Left renal pelvis (tissue), 4 donors: ENCODE measurements around the gene SRRM2. TPM values are rescaled to one million over a fixed set of nuclear protein-coding genes. Genes with fewer than 3 reads are reported as not detected.
A peak's percentile ranks its signal among the peaks of the same experiment; 100 is the strongest.

Experiments
- DNase-seq, 4 donors: peaks; one replicate each; pipeline ENCODE4 v3.0.0-alpha.2; 2013; ENCODE audit warnings: low read depth in 4 of 4, low spot score in 3 of 4
- polyA plus RNA-seq, 4 donors: library from polyadenylated mRNA; unstranded; fragments of 120-200 nt; gene quantifications; one replicate each; pipeline ENCODE4 v1.2.1, GENCODE V29; 2013; ENCODE audit not compliant: insufficient read length in 4 of 4

SRRM2 gene
- polyA plus RNA-seq, 4 donors, result 437 to 838 (median 600) TPM

DNA sequence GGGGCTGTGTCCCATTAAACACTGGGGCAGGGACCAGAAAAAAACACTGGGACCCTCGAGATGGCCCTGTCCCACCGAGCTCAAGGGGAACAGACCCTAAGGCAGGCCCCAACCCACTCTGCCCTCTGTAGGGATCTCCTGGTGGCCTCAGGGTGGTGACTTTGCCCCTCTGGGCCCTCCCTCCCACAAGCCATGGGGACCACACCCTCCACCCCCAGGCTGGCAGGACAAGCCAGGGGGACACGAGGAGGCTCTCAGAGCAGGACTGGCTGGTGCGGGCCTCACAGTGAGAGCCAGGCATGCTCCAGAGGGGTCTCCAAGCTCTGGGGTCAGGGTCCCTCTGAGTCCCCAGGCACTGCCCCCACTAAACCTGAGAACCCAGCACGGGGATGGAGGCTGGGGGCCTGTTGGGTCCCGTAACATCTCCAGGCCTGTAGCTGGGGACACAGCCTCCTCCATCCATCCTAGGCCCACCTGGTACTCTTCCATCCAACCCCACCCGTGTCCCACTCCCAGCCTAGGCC lies 14.5 kb upstream of the SRRM2 start:
- DNase-seq, result no peak

- no peak for DNase-seq
These were observed 13.8 kb upstream of the SRRM2 start for GRCh38 chr16:2738615-2739014.

- DNase-seq, result no peak
These were observed 12.6 kb upstream of the SRRM2 start for GRCh38 chr16:2739625-2740430.

DNA sequence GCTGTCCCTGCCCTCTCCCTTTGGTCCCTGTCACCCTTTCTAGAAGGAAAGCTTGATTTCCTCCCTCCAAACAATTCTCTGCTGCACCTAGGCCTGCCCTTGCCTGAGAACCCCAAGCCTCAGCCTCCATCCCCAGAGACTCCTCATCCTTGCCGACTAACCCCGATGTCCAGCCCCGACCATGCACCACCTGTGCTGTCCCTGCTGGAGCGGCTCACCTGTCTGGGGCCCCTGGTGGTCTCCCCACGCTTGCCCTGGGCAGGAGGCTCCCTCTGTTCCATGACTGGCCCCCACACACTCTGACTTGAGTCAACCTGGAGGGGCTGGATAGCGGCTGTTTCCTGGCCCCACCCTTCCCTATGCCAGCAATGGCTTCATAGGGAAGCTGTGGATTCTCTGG lies 12.0 kb upstream of the SRRM2 start:
- no peak for DNase-seq

DNA sequence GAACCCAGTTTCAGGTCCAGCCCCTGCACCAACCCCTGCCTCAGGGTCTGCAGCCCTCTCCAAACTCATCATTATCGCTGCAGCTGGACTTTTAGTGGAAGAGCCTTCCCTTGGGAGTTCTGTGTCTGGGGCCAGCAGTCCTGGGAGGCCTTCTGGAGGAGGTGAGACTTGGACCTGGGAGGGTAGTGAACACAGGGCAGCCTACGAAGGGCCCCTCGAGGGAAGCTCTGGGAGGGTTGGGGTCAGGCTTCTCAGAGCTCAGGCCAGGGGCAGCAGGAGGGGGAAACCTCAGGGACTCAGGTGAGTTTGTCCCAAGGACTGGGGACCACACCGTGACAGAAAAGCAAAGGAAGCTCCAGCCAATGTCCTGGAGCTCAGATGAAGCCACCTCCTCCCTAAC lies 11.3 kb upstream of the SRRM2 start:
- DNase-seq, result no peak

DNA sequence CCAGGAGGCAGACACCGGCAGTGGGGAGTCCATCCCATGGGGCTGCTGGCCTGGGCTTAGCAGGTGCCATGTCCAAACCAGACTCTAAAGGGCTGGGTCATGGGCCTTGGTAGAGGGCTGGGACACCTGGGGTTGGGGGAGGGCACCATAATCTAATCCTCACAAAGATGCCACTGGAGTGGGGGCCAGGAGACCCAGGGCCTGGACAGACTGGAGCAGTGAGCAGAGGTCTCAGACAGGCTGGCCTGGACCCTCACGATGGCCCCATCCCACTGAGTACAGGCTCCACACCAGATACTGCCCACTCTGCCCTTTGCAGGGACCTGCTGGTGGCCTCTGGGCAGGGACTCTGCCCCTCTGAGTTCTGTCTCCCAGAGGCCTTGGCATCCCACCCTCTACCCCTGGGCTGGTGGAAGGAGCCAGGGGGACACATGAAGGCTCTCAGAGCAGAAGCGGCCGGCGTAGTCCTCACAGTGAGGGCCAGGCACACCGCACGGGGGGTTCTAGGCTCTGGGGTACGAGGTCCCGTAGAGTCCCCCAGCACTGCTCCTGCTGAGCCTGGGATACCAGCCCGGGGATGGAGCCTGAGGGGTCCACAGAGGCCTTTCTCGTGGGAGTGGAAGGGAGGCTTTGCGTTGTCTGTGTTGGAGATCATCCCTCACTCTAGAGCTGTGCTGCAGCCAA lies 10.0 kb upstream of the SRRM2 start:
- DNase-seq, result no peak

GRCh38 chr16:2743007-2743810 lies 9.2 kb upstream of the SRRM2 start:
- DNase-seq, result no peak

GRCh38 chr16:2744711-2745110 lies 7.7 kb upstream of the SRRM2 start:
- DNase-seq, result no peak

DNA sequence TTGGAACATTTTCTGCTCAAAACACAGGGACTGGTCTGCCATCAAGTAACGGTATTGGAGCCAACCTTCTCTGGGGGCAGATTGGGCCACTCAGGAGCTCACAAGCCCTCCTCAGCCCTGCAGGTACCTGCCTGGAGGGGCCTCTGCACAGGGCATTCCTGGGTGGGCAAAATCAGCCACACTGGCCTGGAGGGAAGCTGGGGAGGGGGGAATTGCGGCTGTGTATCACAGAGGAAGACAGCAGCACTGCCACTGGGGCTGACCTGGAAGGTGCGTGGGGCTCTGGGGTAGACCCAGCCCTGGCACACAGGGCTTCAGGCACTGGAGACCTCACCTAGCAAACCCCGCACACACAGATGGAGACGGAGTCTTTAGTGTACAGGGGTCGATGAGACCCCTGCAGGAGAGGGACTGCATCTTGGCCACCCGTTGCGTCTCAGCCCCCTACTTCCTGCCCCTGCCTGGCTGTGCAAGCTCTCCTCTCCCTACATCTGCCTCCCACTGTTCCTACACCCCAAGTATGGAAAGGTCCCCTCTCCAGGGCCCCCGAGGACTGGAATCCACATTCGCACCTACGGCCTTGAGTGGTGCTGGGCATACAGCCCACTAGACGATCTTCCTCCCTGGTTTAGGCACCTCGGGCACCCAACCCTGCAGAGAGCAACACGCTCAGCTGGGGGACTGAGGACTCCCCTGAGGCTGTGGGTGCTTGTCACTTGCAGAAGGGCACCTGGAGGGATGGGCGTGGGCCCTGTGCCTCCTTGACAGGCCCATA lies 7.1 kb upstream of the SRRM2 start:
- no peak for DNase-seq

DNA sequence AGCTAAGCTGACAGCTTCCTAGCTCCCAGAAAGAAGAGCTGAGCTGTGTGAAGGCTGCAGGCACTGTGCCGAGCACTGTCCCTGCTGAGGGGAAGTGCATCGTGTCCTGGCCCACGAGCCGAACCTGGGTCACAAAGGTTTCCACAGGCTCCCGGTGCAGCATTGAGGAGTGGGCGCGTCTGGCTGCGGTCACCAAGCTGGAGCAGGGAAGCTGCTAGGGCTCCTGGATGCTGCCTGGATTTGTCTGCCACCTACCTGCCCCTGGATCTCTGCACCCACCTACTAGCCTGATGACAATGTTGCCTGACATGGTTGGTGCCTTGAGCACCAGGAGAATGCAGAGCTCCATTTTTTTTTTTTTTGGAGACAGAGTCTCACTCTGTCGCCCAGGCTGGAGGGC lies 6.5 kb upstream of the SRRM2 start:
- DNase-seq, result no peak

DNA sequence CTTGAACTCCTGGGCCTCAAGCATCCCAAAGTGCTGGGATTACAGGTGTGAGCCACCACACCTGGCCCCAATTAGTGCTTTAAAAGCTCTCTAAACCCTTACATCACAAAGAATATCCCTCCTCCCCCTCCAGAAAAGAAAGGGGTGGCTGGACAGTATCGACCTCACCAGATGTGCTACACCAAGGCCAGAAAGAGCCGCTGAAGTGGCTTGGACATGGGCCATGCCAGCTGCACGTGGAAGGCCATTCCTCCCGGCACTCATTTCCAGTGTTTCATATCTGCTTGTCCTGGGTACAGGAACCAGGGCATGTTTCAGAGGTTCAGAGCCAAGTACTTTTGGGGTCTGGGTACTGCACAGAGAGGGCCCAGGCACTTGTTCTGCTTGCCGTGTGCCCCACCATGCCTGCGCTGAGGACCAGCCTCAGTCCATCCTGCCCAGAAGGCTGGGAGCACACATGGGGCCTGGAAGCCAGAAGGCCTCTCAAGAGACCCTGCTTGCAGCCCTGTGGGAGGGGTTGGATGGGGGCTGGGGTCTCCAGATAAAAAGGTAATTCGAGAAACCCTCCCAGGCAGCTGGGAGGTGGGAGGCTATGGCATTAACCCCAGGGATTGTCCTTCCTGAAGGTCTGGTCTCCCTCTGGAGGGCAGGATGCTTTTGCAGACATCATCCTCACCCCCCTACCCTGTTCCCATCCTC lies 3.5 kb upstream of the SRRM2 start:
- DNase-seq, result no peak

- DNase-seq, result no peak
These were observed 3.0 kb upstream of the SRRM2 start for GRCh38 chr16:2749476-2749875.

DNA sequence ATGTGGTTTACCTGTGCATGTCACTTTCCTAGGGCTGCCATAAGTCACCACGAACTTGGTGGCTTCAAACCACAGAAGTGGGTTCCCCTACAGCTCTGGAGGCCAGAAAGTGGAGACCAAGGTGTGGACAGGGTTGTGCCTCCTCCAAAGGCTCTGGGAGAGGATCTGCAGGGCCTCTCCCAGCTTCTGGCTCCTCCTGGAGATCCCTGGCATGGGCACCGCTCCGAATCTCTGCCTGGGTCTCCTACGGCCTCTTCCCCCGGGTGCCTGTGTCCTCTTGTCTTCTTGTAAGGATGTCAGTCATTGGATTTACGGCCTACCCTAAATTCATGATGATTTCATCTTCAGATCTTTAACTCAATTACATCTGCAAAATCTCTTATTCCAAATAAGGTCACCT lies 2.5 kb upstream of the SRRM2 start:
- no peak for DNase-seq

DNA sequence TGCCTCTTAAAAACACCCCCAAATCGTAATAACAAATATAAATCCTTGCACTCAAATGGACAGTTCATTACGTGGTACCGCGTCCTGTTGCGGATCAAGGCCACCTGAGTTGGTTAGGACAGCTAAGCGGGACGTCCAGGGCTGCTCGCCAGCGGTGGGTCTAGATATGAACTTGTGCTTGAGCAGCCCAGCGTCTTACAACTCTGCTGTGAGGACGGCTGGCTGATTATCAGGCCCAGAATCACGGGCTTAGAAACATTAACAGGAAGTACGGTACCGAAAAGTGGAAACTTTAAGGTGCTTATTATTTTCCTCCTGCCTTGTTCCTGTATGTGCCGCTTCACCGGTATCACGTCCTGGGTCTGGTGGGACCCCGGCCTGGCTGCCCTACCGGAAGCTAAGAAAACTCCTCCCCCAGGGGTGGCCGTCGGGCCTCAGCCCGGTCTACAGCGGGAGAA lies 832 bp upstream of the SRRM2 start:
- peak in 2 of 4 donors; percentile 33 to 34 for DNase-seq

GRCh38 chr16:2752850-2753732 lies 653 bp downstream of the SRRM2 start:
- peak; percentile 62 to 70 (median 67) for DNase-seq

GRCh38 chr16:2753733-2754020 lies 1.2 kb downstream of the SRRM2 start:
- DNase-seq, result no peak

GRCh38 chr16:2755158-2755557 lies 2.7 kb downstream of the SRRM2 start:
- DNase-seq, result no peak

DNA sequence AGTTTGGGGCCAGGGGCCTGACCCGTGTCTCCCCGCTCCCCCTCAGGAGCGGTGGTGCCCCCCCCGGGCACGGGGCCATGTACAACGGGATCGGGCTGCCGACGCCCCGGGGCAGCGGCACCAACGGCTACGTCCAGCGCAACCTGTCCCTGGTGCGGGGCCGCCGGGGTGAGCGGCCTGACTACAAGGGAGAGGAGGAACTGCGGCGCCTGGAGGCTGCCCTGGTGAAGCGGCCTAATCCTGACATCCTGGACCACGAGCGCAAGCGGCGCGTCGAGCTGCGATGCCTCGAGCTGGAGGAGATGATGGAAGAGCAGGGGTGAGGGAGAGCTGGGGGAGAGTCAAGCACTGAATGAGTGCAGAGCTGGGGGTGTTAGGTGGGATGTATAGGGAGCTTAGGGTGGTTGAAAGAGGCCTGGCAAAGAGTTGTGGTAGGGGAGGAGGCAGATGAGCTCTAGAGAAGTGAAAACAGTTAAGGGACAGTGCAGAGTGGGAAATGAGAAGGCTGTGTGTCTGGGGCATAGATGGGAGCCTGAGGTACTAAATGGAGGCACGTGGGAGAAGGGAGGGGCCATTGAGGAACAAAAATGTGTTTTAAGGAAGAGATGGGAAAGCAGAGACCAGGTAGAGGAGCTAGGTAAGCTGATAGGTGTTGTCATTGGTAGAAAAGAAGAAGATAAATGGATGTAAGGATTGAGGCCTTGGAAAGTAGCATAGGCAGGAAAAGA lies 4.0 kb downstream of the SRRM2 start:
- no peak for DNase-seq
